H1 (cell line): ENCODE results near the gene THUMPD3. TPM values are rescaled to one million over a fixed set of nuclear protein-coding genes. Genes with fewer than 3 reads are reported as not detected.
A peak's percentile ranks its signal among the peaks of the same experiment; 100 is the strongest.

ENCODE experiments used
- NANOG ChIP-seq: IDR thresholded peaks from 2 replicates; pipeline ENCODE4 v1.6.1; 2011; ENCODE audit warnings: low read length, low read depth, mild to moderate bottlenecking, inconsistent platforms; ENCODE audit not compliant: insufficient read depth, poor library complexity, severe bottlenecking
- SP1 ChIP-seq: IDR thresholded peaks from 2 replicates; pipeline ENCODE4 v1.6.1; 2011; ENCODE audit warnings: low read depth, low read length
- YY1 ChIP-seq: IDR thresholded peaks from 2 replicates; pipeline ENCODE4 v1.6.1; 2011; ENCODE audit warnings: low read depth, mild to moderate bottlenecking, low read length
- polyA plus RNA-seq, 7 experiments: library from polyadenylated mRNA; depleted of rRNA in 3 of 7; stranded (reverse) in 5 of 7; unstranded in 2 of 7; fragments of >200 nt in 5 of 7; fragments of 200-250 nt in 2 of 7; gene quantifications; 1 replicate in 5 of 7; 2 replicates in 1 of 7; 4 replicates in 1 of 7; pipeline versions ENCODE4 v1.2.1 to v1.2.3, GENCODE V29; 2011 to 2013; ENCODE audit warnings: missing spikeins in 2 of 7, mixed read lengths in 2 of 7
- total RNA-seq: library from RNA; stranded (reverse); fragmentation: NEBNext Ultra II Directional; extraction: Animal tissue kit (Norgen Biotek cat#: 25700); gene quantifications from 2 replicates; pipeline ENCODE4 v1.2.1, GENCODE V29; 2021

Gene THUMPD3
- total and polyA plus RNA-seq, 2 of the 8 experiments (the other 6 are each of a cell fraction or from before 2014, with no cell fraction given), result 26.7 to 68.9 TPM

DNA sequence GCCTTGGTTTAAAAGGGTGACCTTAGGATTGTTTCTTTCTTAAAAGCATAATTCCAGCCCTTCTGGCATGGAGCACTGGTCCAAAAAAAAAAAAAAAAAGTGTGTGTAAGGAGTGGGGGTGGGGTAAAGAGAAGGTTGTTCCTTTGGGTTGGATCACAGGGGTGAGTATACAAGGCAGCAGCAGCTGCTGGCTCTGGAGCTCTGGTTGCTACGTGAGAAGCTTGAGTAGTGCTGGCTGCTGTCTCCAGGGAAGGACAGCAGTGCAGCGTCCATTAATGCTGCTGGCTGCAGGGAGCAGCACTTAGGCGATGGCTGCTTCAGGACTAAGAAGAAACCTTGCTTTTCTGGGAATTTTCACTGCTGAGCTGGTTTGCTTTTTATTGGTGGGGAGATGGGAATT is 36.9 kb downstream of the THUMPD3 start (continued):
- TF ChIP-seq NANOG (no peak), YY1 (peak; percentile 93), SP1 (0 out of 2 replicates have a peak, but pooled peaks have one; percentile 25)
